Measurements from ENCODE around the gene IQCF5.

DNA sequence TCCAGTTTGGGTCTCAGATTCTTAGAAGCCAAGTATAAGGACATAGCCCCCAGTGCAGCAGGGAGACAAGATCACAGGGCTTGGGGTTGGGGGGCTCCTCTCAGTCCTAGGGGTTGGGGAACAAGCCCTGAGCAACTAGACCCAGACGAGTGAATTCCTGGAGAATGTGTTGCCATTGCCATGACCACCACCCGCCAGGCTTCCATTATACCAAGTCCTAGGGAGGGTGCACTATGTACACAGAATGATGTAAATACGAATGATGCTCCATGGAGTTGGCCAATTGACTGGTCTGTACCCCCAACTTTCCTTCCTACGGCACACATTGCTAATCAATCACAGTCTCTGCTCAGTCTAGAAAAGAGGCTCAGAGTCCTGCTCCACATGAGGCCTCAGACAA is 19.0 kb upstream of the IQCF5 start:
- TF ChIP-seq EZH2 (IDR thresholded peaks at IDR 0.05; ENCODE audit: borderline replicate concordance, low read length): no peak
- TF ChIP-seq, protein P1, sequence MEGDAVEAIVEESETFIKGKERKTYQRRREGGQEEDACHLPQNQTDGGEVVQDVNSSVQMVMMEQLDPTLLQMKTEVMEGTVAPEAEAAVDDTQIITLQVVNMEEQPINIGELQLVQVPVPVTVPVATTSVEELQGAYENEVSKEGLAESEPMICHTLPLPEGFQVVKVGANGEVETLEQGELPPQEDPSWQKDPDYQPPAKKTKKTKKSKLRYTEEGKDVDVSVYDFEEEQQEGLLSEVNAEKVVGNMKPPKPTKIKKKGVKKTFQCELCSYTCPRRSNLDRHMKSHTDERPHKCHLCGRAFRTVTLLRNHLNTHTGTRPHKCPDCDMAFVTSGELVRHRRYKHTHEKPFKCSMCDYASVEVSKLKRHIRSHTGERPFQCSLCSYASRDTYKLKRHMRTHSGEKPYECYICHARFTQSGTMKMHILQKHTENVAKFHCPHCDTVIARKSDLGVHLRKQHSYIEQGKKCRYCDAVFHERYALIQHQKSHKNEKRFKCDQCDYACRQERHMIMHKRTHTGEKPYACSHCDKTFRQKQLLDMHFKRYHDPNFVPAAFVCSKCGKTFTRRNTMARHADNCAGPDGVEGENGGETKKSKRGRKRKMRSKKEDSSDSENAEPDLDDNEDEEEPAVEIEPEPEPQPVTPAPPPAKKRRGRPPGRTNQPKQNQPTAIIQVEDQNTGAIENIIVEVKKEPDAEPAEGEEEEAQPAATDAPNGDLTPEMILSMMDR (conservative IDR thresholded peaks at IDR 0.05 in 1 of 2, IDR thresholded peaks at IDR 0.05 in 1 of 2; ENCODE audit: extremely low read depth in 1 of 2, insufficient read depth in 1 of 2, low read depth in 1 of 2, low read length in 2 of 2): no peak

Measured in mammary epithelial cell (primary cell).